Measurements from ENCODE around the gene GPAT2. TPM values are rescaled to one million over a fixed set of nuclear protein-coding genes. Genes with fewer than 3 reads are reported as not detected.
"Not testable (repeated sequence)": the region's sequence is repeated elsewhere in the genome, so short reads cannot be mapped to it uniquely, and the experiment has no call there.

GPAT2 gene, protein sequence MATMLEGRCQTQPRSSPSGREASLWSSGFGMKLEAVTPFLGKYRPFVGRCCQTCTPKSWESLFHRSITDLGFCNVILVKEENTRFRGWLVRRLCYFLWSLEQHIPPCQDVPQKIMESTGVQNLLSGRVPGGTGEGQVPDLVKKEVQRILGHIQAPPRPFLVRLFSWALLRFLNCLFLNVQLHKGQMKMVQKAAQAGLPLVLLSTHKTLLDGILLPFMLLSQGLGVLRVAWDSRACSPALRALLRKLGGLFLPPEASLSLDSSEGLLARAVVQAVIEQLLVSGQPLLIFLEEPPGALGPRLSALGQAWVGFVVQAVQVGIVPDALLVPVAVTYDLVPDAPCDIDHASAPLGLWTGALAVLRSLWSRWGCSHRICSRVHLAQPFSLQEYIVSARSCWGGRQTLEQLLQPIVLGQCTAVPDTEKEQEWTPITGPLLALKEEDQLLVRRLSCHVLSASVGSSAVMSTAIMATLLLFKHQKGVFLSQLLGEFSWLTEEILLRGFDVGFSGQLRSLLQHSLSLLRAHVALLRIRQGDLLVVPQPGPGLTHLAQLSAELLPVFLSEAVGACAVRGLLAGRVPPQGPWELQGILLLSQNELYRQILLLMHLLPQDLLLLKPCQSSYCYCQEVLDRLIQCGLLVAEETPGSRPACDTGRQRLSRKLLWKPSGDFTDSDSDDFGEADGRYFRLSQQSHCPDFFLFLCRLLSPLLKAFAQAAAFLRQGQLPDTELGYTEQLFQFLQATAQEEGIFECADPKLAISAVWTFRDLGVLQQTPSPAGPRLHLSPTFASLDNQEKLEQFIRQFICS
- not detected in 2 replicates for total RNA-seq (ENCODE audit: low replicate concordance)

- H3K27ac Mint-ChIP-seq; H3K27me3 ChIP-seq; H3K4me3 Mint-ChIP-seq; H3K4me1 Mint-ChIP-seq; H3K4me3 ChIP-seq; H3K9me3 ChIP-seq (ENCODE audit: low read depth); H3K27ac ChIP-seq; H3K27me3 Mint-ChIP-seq (ENCODE audit: insufficient read depth, low read depth); H3K36me3 Mint-ChIP-seq; H3K4me2 ChIP-seq; H3K36me3 ChIP-seq; H3K9ac ChIP-seq; DNase-seq (ENCODE audit: low spot score); H2AFZ ChIP-seq (replicated peaks); H3K4me1 ChIP-seq; H4K20me1 ChIP-seq (ENCODE audit: low read depth); H3F3A ChIP-seq (ENCODE audit: low read depth); H3K79me2 ChIP-seq (ENCODE audit: low read depth); H3K9me3 Mint-ChIP-seq: not testable (repeated sequence)
Observed at GRCh38 chr2:96034792-96035191, at the start of gene GPAT2. Gene GPAT2, minus strand, starts transcription at chr2:96034916. Its CDS starts 2,557 bp downstream, at chr2:96032359.

GRCh38 chr2:96083989-96084857 is 49.5 kb upstream of the GPAT2 start:
- H3K79me2 ChIP-seq (ENCODE audit: low read depth): no peaks in the 10 kb centered on the region
- no peaks in the 10 kb centered on the region for H3K36me3 Mint-ChIP-seq
- H3K36me3 ChIP-seq: no peaks in the 10 kb centered on the region
- H3K9ac ChIP-seq: no peak overlapping the region
- H2AFZ ChIP-seq (replicated peaks): no peak overlapping the region
- H3K4me2 ChIP-seq: no peak overlapping the region
- no peaks in the 10 kb centered on the region for H3K4me1 ChIP-seq
- no peaks in the 10 kb centered on the region for H3F3A ChIP-seq (ENCODE audit: low read depth)
- no peak overlapping the region for H3K27ac ChIP-seq
- DNase-seq (ENCODE audit: low spot score): no peak
- peaks cover 12% of the 10 kb centered on the region for H3K27me3 Mint-ChIP-seq (ENCODE audit: insufficient read depth, low read depth)
- H3K4me3 ChIP-seq: no peak overlapping the region
- TF ChIP-seq EZH2 (IDR thresholded peaks at IDR 0.05) (no peak), EZH2phosphoT487 (IDR thresholded peaks at IDR 0.05) (no peak)
- TF ChIP-seq, protein P1, sequence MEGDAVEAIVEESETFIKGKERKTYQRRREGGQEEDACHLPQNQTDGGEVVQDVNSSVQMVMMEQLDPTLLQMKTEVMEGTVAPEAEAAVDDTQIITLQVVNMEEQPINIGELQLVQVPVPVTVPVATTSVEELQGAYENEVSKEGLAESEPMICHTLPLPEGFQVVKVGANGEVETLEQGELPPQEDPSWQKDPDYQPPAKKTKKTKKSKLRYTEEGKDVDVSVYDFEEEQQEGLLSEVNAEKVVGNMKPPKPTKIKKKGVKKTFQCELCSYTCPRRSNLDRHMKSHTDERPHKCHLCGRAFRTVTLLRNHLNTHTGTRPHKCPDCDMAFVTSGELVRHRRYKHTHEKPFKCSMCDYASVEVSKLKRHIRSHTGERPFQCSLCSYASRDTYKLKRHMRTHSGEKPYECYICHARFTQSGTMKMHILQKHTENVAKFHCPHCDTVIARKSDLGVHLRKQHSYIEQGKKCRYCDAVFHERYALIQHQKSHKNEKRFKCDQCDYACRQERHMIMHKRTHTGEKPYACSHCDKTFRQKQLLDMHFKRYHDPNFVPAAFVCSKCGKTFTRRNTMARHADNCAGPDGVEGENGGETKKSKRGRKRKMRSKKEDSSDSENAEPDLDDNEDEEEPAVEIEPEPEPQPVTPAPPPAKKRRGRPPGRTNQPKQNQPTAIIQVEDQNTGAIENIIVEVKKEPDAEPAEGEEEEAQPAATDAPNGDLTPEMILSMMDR (IDR thresholded peaks at IDR 0.05): no peak
- H3K4me3 Mint-ChIP-seq: no peak overlapping the region
- H3K9me3 ChIP-seq (ENCODE audit: low read depth): no peaks in the 10 kb centered on the region
- H3K9me3 Mint-ChIP-seq: peaks cover 3% of the 10 kb centered on the region
- no peaks in the 10 kb centered on the region for H4K20me1 ChIP-seq (ENCODE audit: low read depth)
- peak overlapping the region; percentile 69 for H3K27ac Mint-ChIP-seq
- no peaks in the 10 kb centered on the region for H3K27me3 ChIP-seq
- peaks cover 6% of the 10 kb centered on the region for H3K4me1 Mint-ChIP-seq

GRCh38 chr2:96083064-96083939 is 48.6 kb upstream of the GPAT2 start:
- no peak overlapping the region for H3K4me3 Mint-ChIP-seq
- no peak overlapping the region for H3K4me3 ChIP-seq
- H4K20me1 ChIP-seq (ENCODE audit: low read depth): no peaks in the 10 kb centered on the region
- peak overlapping the region; percentile 61 for H3K27ac Mint-ChIP-seq
- no peaks in the 10 kb centered on the region for H3K79me2 ChIP-seq (ENCODE audit: low read depth)
- H3K4me2 ChIP-seq: no peak overlapping the region
- no peaks in the 10 kb centered on the region for H3F3A ChIP-seq (ENCODE audit: low read depth)
- no peaks in the 10 kb centered on the region for H3K9me3 ChIP-seq (ENCODE audit: low read depth)
- H2AFZ ChIP-seq (replicated peaks): no peak overlapping the region
- no peak overlapping the region for H3K9ac ChIP-seq
- peaks cover 3% of the 10 kb centered on the region for H3K9me3 Mint-ChIP-seq
- peaks cover 13% of the 10 kb centered on the region for H3K27me3 Mint-ChIP-seq (ENCODE audit: insufficient read depth, low read depth)
- no peaks in the 10 kb centered on the region for H3K36me3 ChIP-seq
- no peaks in the 10 kb centered on the region for H3K36me3 Mint-ChIP-seq
- no peaks in the 10 kb centered on the region for H3K27me3 ChIP-seq
- TF ChIP-seq, protein P1 (IDR thresholded peaks at IDR 0.05): no peak
- TF ChIP-seq EZH2phosphoT487 (IDR thresholded peaks at IDR 0.05) (no peak), EZH2 (IDR thresholded peaks at IDR 0.05) (no peak)
- no peak overlapping the region for H3K27ac ChIP-seq
- H3K4me1 Mint-ChIP-seq: peaks cover 6% of the 10 kb centered on the region
- H3K4me1 ChIP-seq: no peaks in the 10 kb centered on the region
- no peak for DNase-seq (ENCODE audit: low spot score)
